DND-41 (cell line): ENCODE measurements around the gene RNF181.
"Not testable (repeated sequence)": the region's sequence is repeated elsewhere in the genome, so short reads cannot be mapped to it uniquely, and the experiment has no call there.

Experiments used
- EZH2 ChIP-seq: IDR thresholded peaks from 3 replicates; pipeline ENCODE4 v1.6.1; 2012; ENCODE audit warnings: borderline replicate concordance, low read depth, mild to moderate bottlenecking, moderate library complexity, low read length, inconsistent platforms; ENCODE audit not compliant: severe bottlenecking
- TF ChIP-seq, protein P1 (sequence below): IDR thresholded peaks from 2 replicates; pipeline ENCODE4 v1.5.1; 2012; ENCODE audit warnings: borderline replicate concordance, low read length, moderate library complexity, mild to moderate bottlenecking; ENCODE audit not compliant: poor library complexity, severe bottlenecking; ENCODE audit errors: extremely low read depth

GRCh38 chr2:85592299-85592698 lies 3.2 kb upstream of the RNF181 start:
- TF ChIP-seq, protein P1, sequence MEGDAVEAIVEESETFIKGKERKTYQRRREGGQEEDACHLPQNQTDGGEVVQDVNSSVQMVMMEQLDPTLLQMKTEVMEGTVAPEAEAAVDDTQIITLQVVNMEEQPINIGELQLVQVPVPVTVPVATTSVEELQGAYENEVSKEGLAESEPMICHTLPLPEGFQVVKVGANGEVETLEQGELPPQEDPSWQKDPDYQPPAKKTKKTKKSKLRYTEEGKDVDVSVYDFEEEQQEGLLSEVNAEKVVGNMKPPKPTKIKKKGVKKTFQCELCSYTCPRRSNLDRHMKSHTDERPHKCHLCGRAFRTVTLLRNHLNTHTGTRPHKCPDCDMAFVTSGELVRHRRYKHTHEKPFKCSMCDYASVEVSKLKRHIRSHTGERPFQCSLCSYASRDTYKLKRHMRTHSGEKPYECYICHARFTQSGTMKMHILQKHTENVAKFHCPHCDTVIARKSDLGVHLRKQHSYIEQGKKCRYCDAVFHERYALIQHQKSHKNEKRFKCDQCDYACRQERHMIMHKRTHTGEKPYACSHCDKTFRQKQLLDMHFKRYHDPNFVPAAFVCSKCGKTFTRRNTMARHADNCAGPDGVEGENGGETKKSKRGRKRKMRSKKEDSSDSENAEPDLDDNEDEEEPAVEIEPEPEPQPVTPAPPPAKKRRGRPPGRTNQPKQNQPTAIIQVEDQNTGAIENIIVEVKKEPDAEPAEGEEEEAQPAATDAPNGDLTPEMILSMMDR = not testable (repeated sequence)
- TF ChIP-seq EZH2 = not testable (repeated sequence)
